KOPT-K1 (cell line): Measurements from ENCODE around the gene PPP1R27.

Experiments
- H3K27ac ChIP-seq: fragments of 200-600 bp; sonication (generic); 2 replicates; pipeline ENCODE4 v1.5.1; 2016; ENCODE audit warnings: antibody characterized with exemption, mild to moderate bottlenecking, low read depth, low read length; ENCODE audit not compliant: poor library complexity, severe bottlenecking
- H3K36me3 ChIP-seq: fragments of 200-600 bp; sonication (generic); 2 replicates; pipeline ENCODE4 v1.5.1; 2017; ENCODE audit warnings: antibody characterized with exemption, mild to moderate bottlenecking, low read length, moderate library complexity; ENCODE audit not compliant: insufficient read depth
- H3K9me3 ChIP-seq: fragments of 200-600 bp; sonication (generic); 2 replicates; pipeline ENCODE4 v1.5.1; 2017; ENCODE audit warnings: antibody characterized with exemption, low read length, mild to moderate bottlenecking; ENCODE audit not compliant: insufficient read depth, poor library complexity, severe bottlenecking

PPP1R27 gene

DNA sequence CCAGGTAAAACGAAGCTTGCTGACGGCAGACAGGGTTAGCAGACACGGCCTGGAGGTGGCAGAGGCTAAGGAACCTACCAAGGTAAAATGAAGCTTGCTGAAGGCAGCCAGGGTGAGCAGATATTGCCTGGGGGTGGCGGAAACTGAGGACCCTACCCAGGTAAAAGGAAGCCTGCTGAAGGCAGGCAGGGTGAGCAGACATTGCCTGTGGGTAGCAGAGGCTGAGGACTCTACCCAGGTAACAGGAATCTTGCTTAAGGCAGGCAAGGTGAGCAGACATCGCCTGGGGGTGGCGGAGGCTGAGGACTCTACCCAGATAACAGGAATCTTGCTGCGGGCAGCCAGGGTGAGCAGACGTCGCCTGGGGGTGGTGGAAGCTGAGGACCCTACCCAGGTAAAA is 33.5 kb downstream of the PPP1R27 start:
- H3K9me3 ChIP-seq: peaks cover 9% of the 10 kb centered on the region
- no peak overlapping the region for H3K27ac ChIP-seq
- no peaks in the 10 kb centered on the region for H3K36me3 ChIP-seq

- Histone ChIP-seq H3K36me3 (no peaks in the 10 kb centered on the region), H3K27ac (no peak overlapping the region), H3K9me3 (no peaks in the 10 kb centered on the region)
Measured at GRCh38 chr17:81794509-81794908, 40.3 kb downstream of the PPP1R27 start.

GRCh38 chr17:81794074-81794476 is 40.8 kb downstream of the PPP1R27 start:
- Histone ChIP-seq H3K36me3 (no peaks in the 10 kb centered on the region), H3K27ac (no peak overlapping the region), H3K9me3 (no peaks in the 10 kb centered on the region)

DNA sequence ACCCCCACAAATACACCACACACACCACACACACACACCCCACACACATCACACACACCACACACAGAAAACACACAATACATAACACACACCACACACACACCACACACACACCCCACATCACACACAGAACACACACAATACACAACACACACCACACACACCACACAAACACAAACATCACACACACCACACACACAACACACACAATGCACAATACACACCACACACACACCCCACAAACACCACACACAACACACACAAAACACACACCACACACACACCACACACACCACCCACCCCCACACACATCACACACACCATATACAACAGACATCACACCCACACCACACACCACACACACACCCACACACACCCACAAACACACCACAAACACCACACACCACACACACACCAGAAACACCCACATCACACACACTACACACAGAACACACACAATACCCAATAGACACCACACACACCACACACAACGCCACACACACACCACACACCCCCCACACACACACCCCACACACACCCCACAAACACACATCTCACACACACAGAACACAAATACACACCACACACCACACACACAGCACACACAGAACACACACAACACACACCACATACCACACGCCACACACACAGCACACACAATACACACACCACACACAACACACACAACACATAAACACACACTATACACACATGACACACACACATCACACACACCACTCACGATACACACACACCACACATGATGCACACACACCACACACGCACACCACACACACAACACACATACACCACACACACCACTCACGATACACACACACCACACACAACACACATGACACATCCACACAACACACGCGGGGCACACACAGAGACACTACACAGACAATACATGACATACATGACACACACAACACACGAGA is 41.9 kb downstream of the PPP1R27 start:
- no peaks in the 10 kb centered on the region for H3K36me3 ChIP-seq
- no peaks in the 10 kb centered on the region for H3K9me3 ChIP-seq
- H3K27ac ChIP-seq: no peak overlapping the region
